WERI-Rb-1 (cell line): ENCODE data around the gene CPLX3.
A peak's percentile ranks its signal among the peaks of the same experiment; 100 is the strongest.

Experiments
- DNase-seq: peaks from one replicate; pipeline ENCODE4 v3.0.0-alpha.2; 2020
- H3K27ac ChIP-seq: fragments of 250-450 bp; sonication (Bioruptor Pico); 2 replicates; pipeline ENCODE4 v1.5.1; 2020; ENCODE audit warnings: mild to moderate bottlenecking, moderate library complexity
- H3K27me3 ChIP-seq: fragments of 250-450 bp; sonication (Bioruptor Pico); 2 replicates; pipeline ENCODE4 v1.5.1; 2021; ENCODE audit warnings: mild to moderate bottlenecking, low read depth, moderate library complexity; ENCODE audit not compliant: insufficient read depth, severe bottlenecking
- H3K36me3 ChIP-seq: fragments of 250-450 bp; sonication (Bioruptor Pico); 2 replicates; pipeline ENCODE4 v1.5.1; 2020; ENCODE audit warnings: mild to moderate bottlenecking, moderate library complexity
- H3K4me3 ChIP-seq: 2 replicates; pipeline ENCODE4 v1.5.1; 2011; ENCODE audit warnings: low read depth, mild to moderate bottlenecking, control low read depth, low read length
- H3K9me3 ChIP-seq: fragments of 250-450 bp; sonication (Bioruptor Pico); 2 replicates; pipeline ENCODE4 v1.5.1; 2021; ENCODE audit warnings: mild to moderate bottlenecking, moderate library complexity; ENCODE audit not compliant: severe bottlenecking
- TF ChIP-seq, protein P1 (sequence below): IDR thresholded peaks from 2 replicates; pipeline ENCODE4 v1.5.1; 2011; ENCODE audit warnings: low read depth, mild to moderate bottlenecking, control low read depth, inconsistent platforms, low read length

The CPLX3 gene

DNA sequence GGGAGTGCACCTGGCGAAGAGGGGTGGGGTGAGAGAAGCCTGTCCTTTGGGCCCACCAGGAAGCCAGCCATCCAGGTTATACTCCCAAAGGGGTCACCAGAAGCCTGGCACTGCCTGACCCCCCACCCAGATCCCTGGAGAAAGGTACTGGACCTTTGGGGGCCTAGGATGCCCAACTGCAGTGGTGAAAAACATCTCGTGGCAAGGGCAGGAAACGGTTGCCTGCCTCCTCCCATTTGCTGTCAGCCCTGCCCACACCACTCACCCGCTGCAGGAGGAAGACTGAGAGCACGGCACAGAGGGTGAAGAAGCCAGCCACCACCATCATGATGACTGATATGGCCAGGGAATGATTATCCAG, 18.8 kb downstream of the CPLX3 start:
- no peak for DNase-seq
- H3K36me3 ChIP-seq, result peaks cover 58% of the 10 kb centered on the region
- H3K27me3 ChIP-seq, result no peaks in the 10 kb centered on the region
- peak overlapping the region; percentile 96 for H3K27ac ChIP-seq
- H3K9me3 ChIP-seq, result no peaks in the 10 kb centered on the region
- no peak overlapping the region for H3K4me3 ChIP-seq
- TF ChIP-seq, protein P1, sequence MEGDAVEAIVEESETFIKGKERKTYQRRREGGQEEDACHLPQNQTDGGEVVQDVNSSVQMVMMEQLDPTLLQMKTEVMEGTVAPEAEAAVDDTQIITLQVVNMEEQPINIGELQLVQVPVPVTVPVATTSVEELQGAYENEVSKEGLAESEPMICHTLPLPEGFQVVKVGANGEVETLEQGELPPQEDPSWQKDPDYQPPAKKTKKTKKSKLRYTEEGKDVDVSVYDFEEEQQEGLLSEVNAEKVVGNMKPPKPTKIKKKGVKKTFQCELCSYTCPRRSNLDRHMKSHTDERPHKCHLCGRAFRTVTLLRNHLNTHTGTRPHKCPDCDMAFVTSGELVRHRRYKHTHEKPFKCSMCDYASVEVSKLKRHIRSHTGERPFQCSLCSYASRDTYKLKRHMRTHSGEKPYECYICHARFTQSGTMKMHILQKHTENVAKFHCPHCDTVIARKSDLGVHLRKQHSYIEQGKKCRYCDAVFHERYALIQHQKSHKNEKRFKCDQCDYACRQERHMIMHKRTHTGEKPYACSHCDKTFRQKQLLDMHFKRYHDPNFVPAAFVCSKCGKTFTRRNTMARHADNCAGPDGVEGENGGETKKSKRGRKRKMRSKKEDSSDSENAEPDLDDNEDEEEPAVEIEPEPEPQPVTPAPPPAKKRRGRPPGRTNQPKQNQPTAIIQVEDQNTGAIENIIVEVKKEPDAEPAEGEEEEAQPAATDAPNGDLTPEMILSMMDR, result 0 out of 2 replicates have a peak, but pooled peaks have one; percentile 16

DNA sequence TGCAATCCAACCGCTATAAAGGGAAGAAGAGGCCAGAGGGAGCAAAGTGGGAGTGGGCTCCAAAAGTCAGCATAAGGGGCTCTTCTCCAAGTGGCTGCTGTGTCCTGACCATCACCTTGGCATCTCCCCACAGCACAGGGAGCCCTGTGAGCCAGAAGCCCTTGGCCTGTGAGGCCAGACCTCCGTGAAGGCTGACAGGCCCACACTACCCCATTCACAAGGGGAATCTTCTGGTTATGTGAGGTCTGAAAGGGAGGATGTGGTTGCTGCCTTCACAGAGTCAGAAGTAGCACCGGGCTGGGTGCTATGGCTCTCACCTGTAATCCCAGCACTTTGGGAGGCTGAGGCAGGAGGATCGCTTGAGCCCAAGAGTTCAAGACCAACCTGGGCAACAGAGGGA, 19.2 kb downstream of the CPLX3 start:
- Histone ChIP-seq H3K27ac (peak overlapping the region; percentile 96), H3K36me3 (peaks cover 58% of the 10 kb centered on the region), H3K27me3 (no peaks in the 10 kb centered on the region), H3K9me3 (no peaks in the 10 kb centered on the region), H3K4me3 (no peak overlapping the region)
- DNase-seq, result no peak
- TF ChIP-seq, protein P1, result no peak

DNA sequence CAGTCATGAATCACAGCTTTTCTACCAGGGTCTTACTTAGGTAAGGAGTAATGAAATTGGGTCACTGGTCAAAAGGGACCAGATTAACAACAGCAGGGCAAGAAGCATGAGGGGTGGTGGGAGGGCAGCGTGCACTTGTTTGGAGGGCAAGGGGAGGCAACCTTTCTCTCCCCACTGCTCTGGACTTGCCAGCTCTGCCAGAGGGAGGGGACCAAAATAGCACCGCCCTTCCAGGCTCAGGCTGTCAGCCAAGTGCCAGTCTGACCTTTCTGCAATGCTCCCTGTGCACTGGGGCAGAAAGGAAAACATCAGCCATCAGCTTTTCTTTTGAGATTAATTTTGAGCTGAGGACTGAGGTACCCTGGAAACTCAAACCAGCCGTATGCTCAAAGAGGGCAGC, 21.0 kb downstream of the CPLX3 start:
- no peaks in the 10 kb centered on the region for H3K9me3 ChIP-seq
- peak; percentile 25 for DNase-seq
- no peak overlapping the region; the same call in 1 of the 2 replicates for H3K27ac ChIP-seq
- no peak overlapping the region for H3K4me3 ChIP-seq
- TF ChIP-seq, protein P1, result no peak
- H3K36me3 ChIP-seq, result peaks cover 67% of the 10 kb centered on the region
- H3K27me3 ChIP-seq, result no peaks in the 10 kb centered on the region

DNA sequence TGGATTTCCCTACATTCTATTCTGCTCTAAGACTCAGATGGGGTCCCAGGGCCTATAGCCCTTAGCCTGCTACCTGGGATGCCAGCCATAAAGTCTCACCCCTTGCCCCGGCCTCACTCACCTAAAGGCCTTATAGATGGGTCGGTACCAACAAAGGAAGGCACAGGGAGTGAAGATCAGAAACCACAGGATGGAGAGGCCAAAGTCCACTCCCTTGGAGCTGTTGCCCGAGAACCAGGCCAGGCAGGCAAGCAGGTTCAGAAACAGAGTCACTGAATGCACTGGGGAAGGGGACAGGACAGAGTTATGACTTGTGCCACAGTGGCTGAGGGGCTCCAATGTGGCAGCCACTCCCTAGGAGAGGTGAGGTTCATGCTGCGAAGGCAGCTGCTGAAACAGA, 24.0 kb downstream of the CPLX3 start:
- no peak for DNase-seq
- TF ChIP-seq, protein P1, result no peak
- Histone ChIP-seq H3K27me3 (no peaks in the 10 kb centered on the region), H3K27ac (no peak overlapping the region), H3K36me3 (peaks cover 79% of the 10 kb centered on the region), H3K9me3 (no peaks in the 10 kb centered on the region), H3K4me3 (no peak overlapping the region)

DNA sequence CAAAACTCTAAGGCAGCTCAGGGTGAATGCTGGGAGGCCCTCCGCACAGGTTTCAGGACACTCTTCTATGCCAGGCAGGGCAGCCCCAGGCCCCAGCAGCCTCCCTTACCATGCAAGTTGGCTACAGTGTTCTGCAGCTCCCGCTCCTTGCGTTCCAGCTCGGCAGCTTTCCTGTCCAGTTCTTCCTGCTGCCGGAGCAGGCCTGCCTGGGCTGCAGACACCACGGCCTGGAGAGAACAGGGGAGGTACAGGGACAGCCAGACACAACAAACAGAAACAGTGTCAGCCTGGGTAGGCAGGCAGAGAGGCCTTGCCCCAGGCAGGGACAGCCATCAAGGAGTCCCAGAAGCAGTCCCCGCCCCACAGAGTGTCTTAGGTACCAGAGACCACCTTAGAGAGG, 25.5 kb downstream of the CPLX3 start:
- TF ChIP-seq, protein P1, result no peak
- H3K36me3 ChIP-seq, result peaks cover 68% of the 10 kb centered on the region
- H3K27ac ChIP-seq, result no peak overlapping the region

DNA sequence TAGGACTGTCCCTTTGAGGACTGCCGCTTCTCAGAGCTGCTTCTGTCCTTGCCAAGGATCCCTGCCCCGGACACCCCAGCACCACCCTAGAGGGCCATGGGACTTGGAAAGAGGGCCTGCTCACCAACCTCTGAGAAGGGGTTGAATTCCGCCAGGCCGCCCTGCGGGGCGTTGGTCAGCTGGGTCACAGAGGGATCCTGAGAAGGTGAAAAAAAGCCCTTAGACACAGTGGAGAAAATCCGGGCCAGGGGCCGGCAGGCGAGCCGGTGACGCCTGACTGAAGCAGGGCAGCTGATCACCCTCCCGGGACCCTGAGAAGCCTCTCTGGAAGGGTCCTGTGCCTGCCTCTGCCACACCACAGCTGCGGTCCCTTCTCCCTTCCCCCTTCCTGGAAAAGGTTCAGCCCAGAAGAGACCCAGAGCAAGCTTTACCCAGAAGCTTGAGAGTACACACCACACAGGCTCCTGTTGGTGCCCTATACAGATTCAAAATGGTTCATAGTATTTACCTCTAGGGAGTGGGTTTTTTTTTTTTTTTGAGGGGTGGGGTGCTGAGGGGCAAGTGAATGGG, 28.1 kb downstream of the CPLX3 start:
- Histone ChIP-seq H3K27me3 (no peaks in the 10 kb centered on the region), H3K4me3 (no peak overlapping the region), H3K36me3 (peaks cover 45% of the 10 kb centered on the region), H3K27ac (no peak overlapping the region), H3K9me3 (no peaks in the 10 kb centered on the region)
- TF ChIP-seq, protein P1, result no peak
- DNase-seq, result no peak

More for the DNA sequence above, 25.5 kb downstream of the CPLX3 start:
- Histone ChIP-seq H3K9me3 (no peaks in the 10 kb centered on the region), H3K4me3 (no peak overlapping the region), H3K27me3 (no peaks in the 10 kb centered on the region)
- DNase-seq, result no peak
